Fibroblast of skin of right biceps (primary cell): Measurements from ENCODE around the gene SMC6.

Source experiments
- DNase-seq: peaks from one replicate; pipeline ENCODE4 v3.0.0-alpha.2; 2013

The SMC6 gene

DNA sequence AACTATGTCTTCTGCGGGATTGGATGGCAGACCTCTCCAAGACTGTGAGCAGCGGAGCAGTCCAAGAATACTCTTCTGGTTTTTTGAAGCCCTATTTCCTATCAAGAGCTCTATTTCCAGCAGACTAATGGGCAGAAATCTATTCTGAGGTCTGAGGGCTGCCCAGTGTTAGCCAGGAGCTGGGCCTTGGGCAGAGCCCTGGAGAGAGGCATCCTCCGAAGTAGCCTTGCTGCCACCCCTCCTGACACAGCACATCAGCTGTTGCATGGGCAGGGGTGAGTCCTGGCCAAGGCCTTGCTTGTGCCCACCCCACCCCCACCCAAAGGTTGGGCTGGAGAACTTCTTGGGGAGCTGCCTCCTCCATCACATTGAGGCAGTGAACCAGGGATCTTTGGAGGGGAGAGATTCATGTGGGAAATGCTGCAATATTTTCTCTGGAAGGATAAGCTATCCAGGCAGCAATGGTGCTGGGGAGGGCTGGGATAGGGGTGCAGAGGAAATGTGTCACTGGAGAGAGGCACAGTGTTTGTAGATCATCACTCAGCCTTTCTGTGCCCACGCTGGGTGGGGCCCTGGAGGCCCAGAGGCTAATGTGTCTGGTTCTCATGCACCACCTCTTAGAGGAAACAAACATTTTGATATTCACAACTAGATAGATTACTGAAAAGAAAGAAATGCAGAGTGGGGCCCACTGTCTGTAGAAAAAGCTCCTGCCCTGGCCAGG lies 108.5 kb downstream of the SMC6 start:
- peak; percentile 35 for DNase-seq

DNA sequence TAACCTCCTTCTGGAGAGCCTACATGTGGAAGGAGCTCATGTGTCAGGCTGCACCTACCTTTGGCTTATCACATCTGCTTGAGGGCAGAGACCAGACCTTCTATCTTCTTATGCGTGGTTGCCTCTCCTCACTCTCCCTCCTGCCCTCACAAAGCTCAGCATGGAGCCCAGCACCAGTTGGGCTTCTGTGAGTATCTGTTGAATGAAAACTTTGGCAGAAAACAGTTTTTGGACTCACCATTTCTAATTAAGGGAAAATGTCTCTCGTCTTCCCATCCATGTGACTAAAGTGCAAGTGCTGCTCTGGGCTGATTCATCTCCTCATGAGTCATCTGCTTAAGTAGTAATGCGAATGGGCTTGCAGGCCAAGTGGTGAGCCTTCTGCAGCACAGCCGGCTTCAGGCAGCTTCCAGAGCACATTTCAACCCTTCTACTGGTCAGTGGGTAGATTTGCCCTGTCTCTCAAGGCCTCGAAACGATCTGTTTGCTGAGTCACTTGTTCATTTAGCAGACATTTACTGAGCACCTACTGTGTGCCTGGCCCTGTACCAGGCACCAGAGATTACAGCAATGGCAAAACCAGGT lies 110.5 kb downstream of the SMC6 start:
- DNase-seq, result peak; percentile 95

GRCh38 chr2:17640406-17640805 lies 113.2 kb downstream of the SMC6 start:
- DNase-seq, result no peak

DNA sequence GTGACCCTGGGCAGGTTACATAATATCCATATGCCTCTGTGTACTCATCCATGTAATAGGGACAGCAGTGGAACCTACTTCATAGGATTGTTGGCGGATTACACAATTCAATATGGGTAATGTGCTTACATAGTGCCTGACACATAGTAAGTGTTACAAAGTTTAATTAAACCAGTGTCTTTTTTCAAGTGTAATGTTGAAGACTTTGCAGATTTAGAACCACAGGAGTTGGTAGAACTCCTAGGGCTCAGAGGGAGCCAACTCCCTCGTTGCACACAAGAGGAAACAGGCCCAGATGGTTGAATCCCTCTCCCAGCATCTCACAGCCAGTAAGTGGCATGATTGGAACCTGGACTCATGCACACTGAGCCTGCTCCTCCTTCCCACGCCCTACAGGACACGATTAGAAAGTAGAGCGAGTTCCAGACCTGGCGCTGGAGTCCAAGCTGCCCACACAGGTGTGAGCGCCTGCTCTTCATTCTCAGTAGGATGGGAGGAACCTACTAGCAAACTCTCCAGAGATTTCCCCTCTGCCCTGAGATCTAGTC lies 115.3 kb downstream of the SMC6 start:
- DNase-seq, result no peak

- no peak for DNase-seq
These were observed 116.3 kb downstream of the SMC6 start for GRCh38 chr2:17637131-17637906.

DNA sequence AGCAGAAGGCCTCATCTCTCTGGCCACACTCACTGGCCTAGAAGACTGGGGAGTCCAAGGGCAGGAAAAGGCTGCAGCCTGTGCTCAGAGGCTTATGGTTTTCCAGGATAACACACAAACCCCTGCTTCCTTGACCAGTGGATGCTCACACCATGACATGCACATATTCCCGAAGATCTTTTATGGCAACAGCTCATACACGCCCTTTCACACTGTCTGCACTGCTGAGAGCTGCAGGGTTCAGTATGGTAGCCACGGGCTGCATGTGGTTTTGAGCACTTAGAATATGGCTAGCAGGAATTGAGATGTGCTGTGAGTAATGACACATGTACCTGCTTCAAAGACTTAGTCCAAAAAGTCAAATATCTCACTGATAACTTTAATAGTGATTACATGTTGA lies 117.4 kb downstream of the SMC6 start:
- no peak for DNase-seq

GRCh38 chr2:17634997-17635396 lies 118.6 kb downstream of the SMC6 start:
- DNase-seq, result no peak

DNA sequence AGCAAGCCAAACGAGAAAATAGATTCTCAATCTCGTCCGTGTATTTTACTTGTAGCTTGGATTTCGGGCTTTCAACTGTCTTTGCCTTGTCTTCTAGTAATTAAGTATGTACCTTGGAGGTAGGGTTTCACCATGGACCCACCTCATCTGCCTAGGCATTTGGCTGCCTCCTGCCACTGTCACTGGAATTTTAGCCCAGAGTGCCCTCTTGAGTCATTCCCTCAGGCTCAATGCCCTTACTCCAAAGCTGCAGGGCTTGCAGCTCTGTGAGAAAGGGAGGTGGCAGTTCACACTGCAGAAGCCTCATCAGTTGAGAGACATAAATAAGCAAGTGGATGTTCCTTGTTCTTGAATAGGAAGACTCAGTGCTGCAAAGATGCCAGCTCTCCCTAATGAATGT lies 123.5 kb downstream of the SMC6 start:
- DNase-seq, result no peak

- DNase-seq, result no peak
These were observed 125.0 kb downstream of the SMC6 start for GRCh38 chr2:17628349-17629261.

- no peak for DNase-seq
These were observed 126.2 kb downstream of the SMC6 start for GRCh38 chr2:17627434-17627833.

DNA sequence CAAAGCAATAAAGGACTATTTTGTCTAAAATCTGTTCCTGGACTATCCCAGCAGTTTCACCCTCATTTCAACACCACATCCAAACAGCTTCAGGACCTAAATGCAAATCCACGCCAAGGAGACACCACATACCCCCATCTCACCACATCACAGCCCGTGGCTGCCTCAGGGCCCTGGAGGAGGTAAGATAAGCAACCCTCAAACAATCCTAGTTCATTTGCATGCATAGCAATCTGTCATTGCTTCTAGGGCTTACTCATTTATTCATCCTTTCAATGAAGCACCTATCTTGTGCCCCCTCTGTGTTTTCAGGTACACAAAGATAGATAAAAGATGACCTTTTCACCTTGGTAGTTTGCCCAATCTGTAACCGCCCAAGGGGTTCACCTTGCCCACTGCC lies 126.6 kb downstream of the SMC6 start:
- no peak for DNase-seq

GRCh38 chr2:17625446-17625845 lies 128.2 kb downstream of the SMC6 start:
- peak; percentile 19 for DNase-seq

DNA sequence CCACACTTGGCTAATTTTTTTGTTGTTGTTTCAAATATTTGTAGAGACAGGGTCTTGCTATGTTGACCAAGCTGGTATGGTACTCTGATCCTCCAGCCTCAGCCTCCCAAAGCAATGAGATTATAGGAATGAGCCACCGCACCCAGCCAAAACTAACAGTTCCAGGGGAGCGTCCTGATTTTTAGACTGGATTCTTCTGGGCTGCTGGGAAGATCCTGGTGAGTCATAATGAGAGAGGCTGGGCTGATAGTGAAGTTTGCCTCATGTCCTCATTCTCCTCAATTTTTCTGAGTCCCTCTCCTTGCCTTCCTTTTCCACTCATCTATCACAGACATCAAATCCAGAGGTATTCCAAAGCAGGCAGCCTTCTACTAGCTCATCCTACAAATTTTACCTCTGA lies 131.8 kb downstream of the SMC6 start:
- peak; percentile 80 for DNase-seq

DNA sequence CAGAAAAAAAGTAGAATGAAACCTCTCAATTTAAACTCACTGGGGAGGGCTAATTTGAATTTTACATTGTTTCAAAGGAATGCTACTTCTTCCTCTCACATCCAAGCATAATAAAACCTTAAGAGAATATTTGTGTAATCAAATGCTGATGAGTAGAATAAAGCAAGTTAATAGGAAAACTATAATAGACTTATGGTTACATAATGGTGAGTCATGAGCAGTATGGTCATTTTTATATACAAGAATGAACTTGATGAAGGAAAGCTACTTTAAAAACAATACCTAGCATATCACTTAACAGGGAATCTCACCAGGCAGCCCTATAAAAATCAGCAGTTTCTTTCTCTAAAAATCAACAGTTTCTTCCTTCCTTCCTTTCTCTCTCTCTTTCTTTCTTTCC lies 132.8 kb downstream of the SMC6 start:
- DNase-seq, result peak; percentile 56

- DNase-seq, result peak; percentile 44
These were observed 133.3 kb downstream of the SMC6 start for GRCh38 chr2:17620280-17620679.

GRCh38 chr2:17617955-17618354 lies 135.7 kb downstream of the SMC6 start:
- no peak for DNase-seq

DNA sequence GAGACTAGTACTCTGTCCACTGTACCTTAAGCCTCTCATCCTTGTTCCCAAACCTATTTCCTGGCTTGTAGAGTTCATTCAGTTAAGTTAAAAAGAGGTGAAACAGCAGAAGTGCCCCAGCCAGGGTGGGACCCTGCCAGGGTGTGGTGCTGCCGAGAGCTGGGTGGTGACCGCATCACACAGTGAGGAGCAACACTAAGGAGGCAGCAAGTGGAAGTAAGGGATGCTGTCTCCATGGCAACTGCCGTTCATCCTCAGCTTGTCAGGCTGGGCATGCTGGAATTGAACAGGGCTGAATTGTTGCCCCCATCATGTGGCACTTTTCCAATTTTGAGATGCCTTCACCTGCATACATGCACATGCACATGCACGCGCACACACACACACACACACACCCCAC lies 136.1 kb downstream of the SMC6 start:
- DNase-seq, result no peak

GRCh38 chr2:17616405-17616804 lies 137.2 kb downstream of the SMC6 start:
- DNase-seq, result no peak

DNA sequence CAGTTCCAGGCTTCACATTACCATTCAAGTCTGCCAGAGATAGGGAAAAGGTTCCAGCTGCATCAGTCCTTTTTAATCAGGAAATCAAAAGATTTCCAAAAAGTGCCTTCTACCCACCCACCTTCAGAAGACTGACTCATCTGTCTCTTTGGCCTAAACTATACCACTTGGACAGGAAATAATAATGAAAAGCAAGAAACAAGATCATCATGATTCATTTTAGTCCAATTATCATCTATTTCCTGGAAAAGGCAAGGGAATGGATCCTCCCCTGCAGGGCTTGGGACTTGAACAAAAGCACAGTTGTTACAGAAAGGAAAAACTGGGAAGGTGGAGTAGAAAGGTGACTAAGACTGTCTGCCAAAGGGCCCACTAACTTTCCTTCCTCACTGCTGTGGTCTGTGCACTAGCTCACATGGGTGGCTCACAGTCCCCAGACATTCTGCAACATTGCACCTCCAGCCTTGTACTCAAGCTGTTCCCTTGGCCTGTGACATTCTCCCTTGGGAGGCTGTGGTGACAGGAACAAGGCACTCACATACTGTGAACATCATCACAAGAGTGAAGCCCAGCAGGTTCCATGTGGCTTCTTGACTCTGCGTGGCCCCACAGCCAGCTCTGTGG lies 137.8 kb downstream of the SMC6 start:
- peak; percentile 84 for DNase-seq

GRCh38 chr2:17615147-17615546 lies 138.5 kb downstream of the SMC6 start:
- no peak for DNase-seq

- DNase-seq, result no peak
These were observed 139.3 kb downstream of the SMC6 start for GRCh38 chr2:17614174-17614930.
